Astrocyte of the spinal cord (primary cell): ENCODE measurements around the gene GJC3.

ENCODE experiments used
- DNase-seq: peaks from one replicate; pipeline ENCODE4 v3.0.0; 2011; ENCODE audit warnings: low read depth, low spot score
- H3K4me3 ChIP-seq: 2 replicates; pipeline ENCODE4 v1.5.1; 2011; ENCODE audit warnings: low read depth, mild to moderate bottlenecking, low read length, moderate library complexity
- CTCF ChIP-seq: IDR thresholded peaks from 2 replicates; pipeline ENCODE4 v1.5.1; 2012; ENCODE audit warnings: low read depth, mild to moderate bottlenecking, low read length, inconsistent platforms
- in situ Hi-C: cut with HindIII; loops from 2 replicates; pipeline ENCODE4 v1.10.0; 2017; ENCODE audit warnings: low sequenced_read_pairs

Gene GJC3

GRCh38 chr7:99876491-99876890 lies 52.9 kb downstream of the GJC3 start:
- TF ChIP-seq CTCF, result no peak
- in situ Hi-C loops, result no loop called here
- H3K4me3 ChIP-seq, result no peak overlapping the region
- DNase-seq, result no peak
